ENCODE data around the gene HGFAC.

The HGFAC gene

GRCh38 chr4:3470244-3471097, 28.7 kb downstream of the HGFAC start:
- peak; percentile 19 for DNase-seq (ENCODE audit: extremely low read depth, low read depth)
- no peak overlapping the region for H3K4me3 ChIP-seq (replicated peaks; ENCODE audit: low read depth, low read length)
- no peak for TF ChIP-seq CTCF (IDR thresholded peaks at IDR 0.05; ENCODE audit: low read depth, low read length, missing control alignments)

GRCh38 chr4:3471098-3471760, 29.5 kb downstream of the HGFAC start:
- no peak for DNase-seq (ENCODE audit: extremely low read depth, low read depth)
- no peak overlapping the region for H3K4me3 ChIP-seq (replicated peaks; ENCODE audit: low read depth, low read length)
- TF ChIP-seq CTCF (IDR thresholded peaks at IDR 0.05; ENCODE audit: low read depth, low read length, missing control alignments), result no peak

- no peak overlapping the region for H3K4me3 ChIP-seq (replicated peaks; ENCODE audit: low read depth, low read length)
- DNase-seq (ENCODE audit: extremely low read depth, low read depth), result no peak
- TF ChIP-seq CTCF (IDR thresholded peaks at IDR 0.05; ENCODE audit: low read depth, low read length, missing control alignments), result no peak
Measured at GRCh38 chr4:3471886-3472285, 30.1 kb downstream of the HGFAC start.

- H3K4me3 ChIP-seq (replicated peaks; ENCODE audit: low read depth, low read length), result no peak overlapping the region
- DNase-seq (ENCODE audit: extremely low read depth, low read depth), result no peak
- no peak for TF ChIP-seq CTCF (IDR thresholded peaks at IDR 0.05; ENCODE audit: low read depth, low read length, missing control alignments)
Measured at GRCh38 chr4:3472411-3473141, 30.8 kb downstream of the HGFAC start.

- H3K4me3 ChIP-seq (replicated peaks; ENCODE audit: low read depth, low read length), result no peak overlapping the region
- TF ChIP-seq CTCF (IDR thresholded peaks at IDR 0.05; ENCODE audit: low read depth, low read length, missing control alignments), result no peak
- DNase-seq (ENCODE audit: extremely low read depth, low read depth), result no peak
Measured at GRCh38 chr4:3473181-3473950, 31.6 kb downstream of the HGFAC start.
